Measurements from ENCODE around the gene IQSEC3.
"Not testable (repeated sequence)": the region's sequence is repeated elsewhere in the genome, so short reads cannot be mapped to it uniquely, and the experiment has no call there.

IQSEC3 gene

DNA sequence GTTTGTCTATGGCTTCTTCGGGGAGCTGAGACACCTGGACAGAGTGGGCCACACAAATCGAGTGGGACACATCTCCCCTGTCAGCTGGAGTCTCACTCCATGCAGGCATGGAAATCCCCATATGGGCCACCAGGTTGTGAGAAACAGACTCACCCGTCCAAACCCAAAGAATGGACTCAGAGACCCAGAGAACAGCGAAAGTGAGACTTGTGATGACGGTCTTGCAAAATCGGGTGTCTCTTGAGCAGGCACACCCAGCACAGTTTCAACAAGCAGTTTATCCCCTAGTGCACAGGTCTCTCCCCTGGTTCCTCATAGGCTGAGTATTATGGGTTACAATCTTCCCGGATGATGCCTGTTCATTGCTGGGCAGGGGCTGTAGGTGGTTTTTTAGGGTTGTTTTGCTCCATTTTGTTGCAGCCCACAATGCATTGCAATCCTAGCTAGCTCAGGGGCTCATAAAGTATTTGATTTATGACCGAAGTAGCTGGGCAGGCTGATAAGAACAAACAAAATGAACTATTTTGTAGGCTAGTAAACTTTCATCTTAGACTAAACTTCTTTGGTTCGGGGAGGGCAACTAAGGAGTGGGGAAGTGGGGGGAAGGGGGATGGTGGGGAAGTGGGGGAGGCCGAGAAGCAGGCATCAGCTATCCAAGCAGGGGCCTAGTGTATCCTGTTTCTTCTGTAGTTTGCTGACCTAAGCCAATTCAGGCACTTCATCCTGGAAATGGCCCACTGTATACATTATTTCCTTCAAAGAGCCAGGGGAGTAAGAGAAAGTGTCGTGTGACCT, 45.3 kb downstream of the IQSEC3 start:
- DNase-seq (ENCODE audit: low spot score): no peak

- DNase-seq (ENCODE audit: low spot score): no peak
Observed at GRCh38 chr12:113347-113746, 46.8 kb downstream of the IQSEC3 start.

- DNase-seq (ENCODE audit: low spot score): no peak
Observed at GRCh38 chr12:114626-115211, 48.2 kb downstream of the IQSEC3 start.

DNA sequence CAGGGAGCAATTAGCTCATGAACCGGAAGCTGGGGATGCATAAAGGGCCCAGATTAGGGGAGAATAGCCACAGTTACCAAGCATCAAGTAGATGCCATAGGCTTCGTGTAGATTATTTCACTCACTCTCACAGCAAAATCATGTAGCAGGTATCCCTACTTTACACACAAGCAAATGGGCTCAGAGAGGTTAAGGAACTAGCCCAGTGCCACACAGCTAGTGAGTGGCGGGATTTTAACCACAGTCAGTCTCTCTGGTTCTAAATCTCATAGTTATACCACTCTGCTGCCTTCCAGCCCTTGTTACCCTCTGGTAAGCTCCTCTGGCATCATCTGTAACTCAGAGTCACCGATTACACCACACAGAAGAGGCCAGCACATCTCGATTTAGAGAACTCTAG, 49.0 kb downstream of the IQSEC3 start:
- no peak for DNase-seq (ENCODE audit: low spot score)

- no peak for DNase-seq (ENCODE audit: low spot score)
Observed at GRCh38 chr12:115960-116915, 49.7 kb downstream of the IQSEC3 start.

- DNase-seq (ENCODE audit: low spot score): no peak
Observed at GRCh38 chr12:117311-117710, 50.7 kb downstream of the IQSEC3 start.

DNA sequence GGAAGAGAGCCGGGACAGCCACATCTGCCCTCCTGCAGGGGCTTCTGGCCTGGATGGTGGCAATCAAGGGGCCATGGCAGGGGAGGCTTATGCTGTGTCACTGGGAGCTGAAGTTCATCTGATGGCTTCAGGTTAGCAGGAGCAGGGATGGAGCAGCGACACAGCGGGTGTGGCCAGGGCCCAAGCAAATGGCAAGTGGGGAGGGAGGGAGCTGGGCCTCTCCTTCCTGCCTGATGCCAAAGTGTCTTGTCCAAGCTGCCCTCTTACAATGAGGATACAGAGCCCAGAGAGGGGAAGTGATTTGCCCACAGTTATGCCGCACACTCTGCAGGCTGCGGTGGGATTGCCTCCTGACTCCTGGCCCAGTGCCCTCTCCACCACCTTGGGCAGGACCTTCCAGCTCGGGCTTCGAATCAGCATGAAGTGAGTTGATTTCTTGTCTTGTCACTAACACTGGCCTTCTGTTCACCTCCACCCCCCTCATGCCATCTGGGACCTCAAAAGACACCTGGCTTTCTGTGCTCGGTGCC, 51.3 kb downstream of the IQSEC3 start:
- DNase-seq (ENCODE audit: low spot score): no peak

DNA sequence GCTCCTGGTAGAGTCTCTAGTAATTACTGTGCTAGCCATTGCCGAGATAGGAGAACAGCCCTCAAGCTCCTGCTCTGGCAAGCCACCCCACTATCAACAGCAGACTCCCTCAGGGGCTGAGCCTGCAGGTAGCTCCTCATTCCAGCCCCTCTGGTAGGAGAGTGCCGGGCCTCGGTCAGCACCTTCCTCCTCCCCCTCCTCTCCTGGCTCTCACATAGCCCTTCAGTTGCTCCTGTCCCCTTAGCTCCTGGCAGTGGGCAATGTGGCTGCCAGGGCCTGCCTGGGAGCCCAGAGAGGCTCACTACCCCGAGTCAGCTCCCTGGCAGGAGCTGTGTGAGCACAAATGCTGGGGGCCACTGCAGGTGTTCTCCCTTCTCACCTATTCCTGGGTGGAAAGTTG, 52.0 kb downstream of the IQSEC3 start:
- DNase-seq (ENCODE audit: low spot score): no peak

- no peak for DNase-seq (ENCODE audit: low spot score)
Observed at GRCh38 chr12:120951-121350, 54.4 kb downstream of the IQSEC3 start.

- no peak for DNase-seq (ENCODE audit: low spot score)
Observed at GRCh38 chr12:121647-122046, 55.1 kb downstream of the IQSEC3 start.

GRCh38 chr12:125075-125474, 58.5 kb downstream of the IQSEC3 start:
- no peak for DNase-seq (ENCODE audit: low spot score)

DNA sequence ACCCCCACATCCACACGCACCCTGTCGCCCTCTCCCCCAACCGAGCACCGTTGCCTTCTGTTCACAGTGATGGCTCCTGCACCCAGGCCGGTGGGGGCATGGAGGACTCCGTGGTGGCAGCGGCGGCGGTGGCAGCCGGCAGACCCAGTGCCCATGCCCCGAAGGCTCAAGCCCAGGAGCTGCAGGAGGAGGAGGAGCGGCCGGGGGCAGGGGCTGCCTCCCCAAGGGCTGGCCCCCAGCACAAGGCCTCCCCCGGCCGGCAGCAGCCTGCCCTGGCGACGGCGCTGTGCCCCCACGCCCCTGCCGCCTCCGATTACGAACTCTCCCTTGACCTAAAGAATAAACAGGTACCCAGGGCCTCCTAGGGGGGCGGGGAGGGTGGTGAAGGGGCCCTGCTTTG, 59.0 kb downstream of the IQSEC3 start:
- DNase-seq (ENCODE audit: low spot score): no peak

GRCh38 chr12:128079-128478, 61.5 kb downstream of the IQSEC3 start:
- no peak for DNase-seq (ENCODE audit: low spot score)

- no peak for DNase-seq (ENCODE audit: low spot score)
Observed at GRCh38 chr12:129001-129400, 62.4 kb downstream of the IQSEC3 start.

DNA sequence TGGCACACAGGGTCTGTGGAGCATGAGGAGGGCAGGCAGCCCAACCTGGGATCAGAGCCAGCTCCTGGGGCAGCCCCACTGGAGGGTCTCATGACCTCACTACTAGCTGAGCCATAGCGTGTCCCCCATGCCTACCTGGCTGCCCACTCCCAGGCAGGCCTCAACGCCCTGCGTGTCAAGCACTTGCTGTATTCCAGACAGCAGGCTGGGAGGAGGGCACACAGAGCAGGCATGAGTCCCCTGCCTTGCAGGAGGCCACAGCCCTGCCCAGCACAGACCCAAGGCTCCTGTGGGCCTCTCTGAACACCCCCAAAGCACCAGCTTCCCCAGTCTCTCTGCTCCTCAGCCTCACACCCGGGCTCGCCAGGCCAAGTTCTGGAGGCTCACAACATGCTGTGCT, 64.0 kb downstream of the IQSEC3 start:
- no peak for DNase-seq (ENCODE audit: low spot score)

DNA sequence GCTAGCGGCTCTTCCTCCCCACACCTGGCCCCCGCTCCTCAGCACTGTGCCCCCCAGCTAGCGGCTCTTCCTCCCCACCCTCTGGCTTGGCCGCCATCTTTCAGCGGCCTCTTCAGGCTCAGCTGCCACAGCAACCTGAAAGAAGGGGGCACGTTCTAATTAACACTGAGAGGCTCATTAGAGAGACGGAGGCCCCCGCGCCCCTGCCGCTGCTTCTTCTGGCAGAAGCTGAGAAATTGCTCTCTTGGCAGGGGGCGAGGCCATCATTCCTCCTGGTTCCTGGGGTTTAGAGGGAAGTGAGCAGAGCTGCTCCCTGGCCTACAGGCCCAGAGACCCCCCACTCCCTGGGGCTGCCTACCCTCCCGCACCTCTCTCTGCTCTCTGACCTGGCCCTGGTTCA, 64.4 kb downstream of the IQSEC3 start:
- no peak for DNase-seq (ENCODE audit: low spot score)

- DNase-seq (ENCODE audit: low spot score): no peak
Observed at GRCh38 chr12:131732-132495, 65.3 kb downstream of the IQSEC3 start.

DNA sequence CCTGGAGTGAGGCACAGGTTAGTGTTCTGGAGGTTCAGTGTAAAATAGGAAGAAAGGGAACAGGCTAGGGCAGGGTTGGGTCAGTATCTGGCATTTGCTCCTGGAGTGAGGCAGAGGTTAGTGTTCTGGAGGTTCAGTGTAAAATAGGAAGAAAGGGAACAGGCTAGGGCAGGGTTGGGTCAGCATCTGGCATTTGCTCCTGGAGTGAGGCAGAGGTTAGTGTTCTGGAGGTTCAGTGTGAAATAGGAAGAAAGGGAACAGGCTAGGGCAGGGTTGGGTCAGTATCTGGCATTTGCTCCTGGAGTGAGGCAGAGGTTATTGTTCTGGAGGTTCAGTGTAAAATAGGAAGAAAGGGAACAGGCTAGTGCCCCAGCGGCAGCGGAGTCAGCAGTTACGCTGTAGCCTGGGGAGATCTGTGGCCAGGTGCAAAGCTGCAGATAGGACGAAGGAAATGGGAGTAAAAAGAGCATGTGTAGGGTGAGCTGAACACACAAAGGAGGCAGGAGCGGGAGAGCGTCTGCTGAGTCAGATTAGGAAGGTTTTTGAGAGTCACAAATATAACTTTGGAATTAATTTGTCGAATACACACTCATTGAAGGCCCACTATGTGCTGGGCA, 67.2 kb downstream of the IQSEC3 start:
- DNase-seq (ENCODE audit: low spot score): not testable (repeated sequence)

- DNase-seq (ENCODE audit: low spot score): no peak
Observed at GRCh38 chr12:135138-135537, 68.6 kb downstream of the IQSEC3 start.

DNA sequence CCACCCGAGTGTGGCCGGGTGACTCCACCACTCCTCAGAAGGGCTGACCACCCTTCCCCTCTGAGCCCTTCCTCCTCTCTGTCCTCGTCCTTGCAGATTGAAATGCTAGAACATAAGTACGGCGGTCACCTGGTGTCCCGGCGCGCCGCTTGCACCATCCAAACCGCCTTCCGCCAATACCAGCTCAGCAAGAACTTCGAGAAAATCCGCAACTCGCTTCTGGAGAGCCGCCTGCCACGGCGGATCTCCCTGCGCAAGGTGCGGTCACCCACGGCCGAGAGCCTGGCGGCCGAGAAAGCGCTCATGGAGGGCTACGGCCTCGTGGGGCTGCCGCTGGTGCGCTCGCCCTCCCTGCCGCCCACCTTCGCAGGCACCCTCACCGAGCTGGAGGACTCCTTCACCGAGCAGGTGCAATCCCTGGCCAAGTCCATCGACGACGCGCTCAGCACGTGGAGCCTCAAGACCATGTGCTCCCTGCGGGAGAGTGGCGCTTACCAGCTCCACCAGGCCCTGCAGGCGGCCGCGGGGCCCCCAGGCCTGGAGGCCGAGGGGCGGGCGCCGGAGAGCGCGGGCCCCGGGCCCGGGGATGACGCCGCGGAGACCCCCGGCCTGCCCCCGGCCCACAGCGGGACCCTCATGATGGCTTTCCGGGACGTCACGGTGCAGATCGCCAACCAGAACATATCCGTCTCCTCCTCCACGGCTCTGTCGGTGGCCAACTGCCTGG, 71.8 kb downstream of the IQSEC3 start:
- no peak for DNase-seq (ENCODE audit: low spot score)
